ENCODE results near the gene NR1H2. TPM values are rescaled to one million over a fixed set of nuclear protein-coding genes. Genes with fewer than 3 reads are reported as not detected.
A peak's percentile ranks its signal among the peaks of the same experiment; 100 is the strongest.

NR1H2 gene
- total RNA-seq, 1 donor from 2014 or later: 56.8 TPM

DNA sequence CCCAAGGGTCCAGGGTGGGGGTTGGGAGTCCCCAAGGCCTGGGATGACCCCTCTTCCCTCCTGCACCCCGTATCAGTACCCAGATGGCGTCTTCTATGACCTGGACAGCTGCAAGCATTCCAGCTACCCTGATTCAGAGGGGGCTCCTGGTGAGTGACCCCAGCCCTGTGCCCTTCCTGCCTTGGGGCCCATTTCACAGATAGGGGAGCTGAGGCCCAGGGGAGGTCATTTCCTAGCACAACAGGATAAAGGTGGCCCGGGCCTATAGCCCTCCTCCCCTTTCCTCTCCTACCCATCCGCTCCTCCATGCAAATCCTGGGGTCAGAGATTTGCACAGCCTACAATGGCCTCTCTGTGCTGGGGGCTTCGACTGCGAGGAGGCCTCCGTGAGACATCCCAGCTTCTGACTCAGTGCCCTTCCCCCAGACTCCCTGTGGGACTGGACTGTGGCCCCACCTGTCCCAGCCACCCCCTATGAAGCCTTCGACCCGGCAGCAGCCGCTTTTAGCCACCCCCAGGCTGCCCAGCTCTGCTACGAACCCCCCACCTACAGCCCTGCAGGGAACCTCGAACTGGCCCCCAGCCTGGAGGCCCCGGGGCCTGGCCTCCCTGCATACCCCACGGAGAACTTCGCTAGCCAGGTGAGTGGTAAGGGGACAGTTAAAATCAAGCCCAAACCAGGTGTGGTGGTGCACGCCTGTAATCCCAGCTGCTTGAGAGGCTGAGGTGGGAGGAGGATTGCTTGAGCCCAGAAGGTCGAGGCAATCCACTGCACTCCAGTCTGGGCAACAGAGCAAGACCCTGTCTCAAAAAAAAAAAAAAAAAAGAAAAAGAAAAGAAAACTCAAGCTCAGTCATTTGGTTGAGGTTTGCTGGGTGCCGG is 46.4 kb downstream of the NR1H2 start:
- no peak for DNase-seq (ENCODE audit: low read depth, low spot score)

DNA sequence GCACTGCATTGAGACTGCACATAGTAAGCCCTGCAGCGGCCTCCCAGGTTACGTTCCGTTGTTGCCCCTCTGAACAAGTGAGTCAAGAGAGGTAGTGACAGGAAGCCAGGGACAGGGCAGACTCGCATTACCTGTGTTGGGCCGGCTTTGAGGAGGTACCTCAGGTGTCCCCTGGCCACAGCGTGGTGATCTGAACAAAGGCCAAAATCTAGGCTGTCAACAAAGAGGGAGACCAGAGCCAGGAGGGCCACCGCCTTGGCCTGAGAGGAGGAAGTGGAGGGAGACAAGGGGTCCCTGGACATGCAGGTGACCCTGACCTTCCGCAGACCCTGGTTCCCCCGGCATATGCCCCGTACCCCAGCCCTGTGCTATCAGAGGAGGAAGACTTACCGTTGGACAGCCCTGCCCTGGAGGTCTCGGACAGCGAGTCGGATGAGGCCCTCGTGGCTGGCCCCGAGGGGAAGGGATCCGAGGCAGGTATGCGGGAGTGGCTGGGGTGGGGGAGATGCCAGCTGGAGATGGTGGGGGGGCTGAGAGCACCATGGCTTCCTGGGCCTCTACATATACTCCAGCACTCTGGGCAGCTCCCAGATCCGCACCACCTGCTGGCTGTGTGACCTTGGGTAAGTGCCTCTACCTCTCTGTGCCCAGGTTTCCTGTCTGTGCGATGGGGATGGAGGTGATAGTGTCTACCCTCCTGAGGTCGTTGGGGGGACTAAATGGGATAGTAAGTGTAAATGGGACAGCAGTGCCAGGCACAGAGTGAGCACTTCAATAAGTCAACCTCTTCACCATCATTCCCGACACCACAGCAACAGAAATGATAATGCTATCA is 47.2 kb downstream of the NR1H2 start:
- DNase-seq (ENCODE audit: low read depth, low spot score): no peak

DNA sequence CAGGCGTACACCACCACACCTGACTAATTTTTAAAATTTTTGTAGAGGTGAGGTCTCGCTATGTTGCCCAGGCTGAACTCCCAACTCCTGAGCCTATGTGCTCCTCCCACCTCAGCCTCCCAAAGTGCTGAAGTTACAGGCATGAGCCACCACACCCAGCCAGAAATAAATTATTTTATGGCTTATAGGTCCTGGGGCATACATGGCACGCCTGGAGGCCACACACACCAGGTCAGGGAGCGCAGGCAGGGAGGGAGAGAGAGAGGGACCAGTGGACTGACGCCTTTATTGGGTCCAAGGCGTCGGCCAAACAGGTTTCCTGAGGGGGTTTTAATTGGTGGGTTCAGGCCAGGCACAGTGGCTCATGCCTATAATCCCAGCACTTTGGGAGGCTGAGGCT is 49.3 kb downstream of the NR1H2 start:
- no peak for DNase-seq (ENCODE audit: low read depth, low spot score)

- DNase-seq (ENCODE audit: low read depth, low spot score): no peak
These were observed 51.2 kb downstream of the NR1H2 start for GRCh38 chr19:50427318-50427925.

DNA sequence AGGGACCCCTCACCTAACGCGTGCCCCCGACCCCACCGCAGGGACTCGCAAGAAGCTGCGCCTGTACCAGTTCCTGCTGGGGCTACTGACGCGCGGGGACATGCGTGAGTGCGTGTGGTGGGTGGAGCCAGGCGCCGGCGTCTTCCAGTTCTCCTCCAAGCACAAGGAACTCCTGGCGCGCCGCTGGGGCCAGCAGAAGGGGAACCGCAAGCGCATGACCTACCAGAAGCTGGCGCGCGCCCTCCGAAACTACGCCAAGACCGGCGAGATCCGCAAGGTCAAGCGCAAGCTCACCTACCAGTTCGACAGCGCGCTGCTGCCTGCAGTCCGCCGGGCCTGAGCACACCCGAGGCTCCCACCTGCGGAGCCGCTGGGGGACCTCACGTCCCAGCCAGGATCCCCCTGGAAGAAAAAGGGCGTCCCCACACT is 51.8 kb downstream of the NR1H2 start:
- DNase-seq (ENCODE audit: low read depth, low spot score): peak; percentile 13

DNA sequence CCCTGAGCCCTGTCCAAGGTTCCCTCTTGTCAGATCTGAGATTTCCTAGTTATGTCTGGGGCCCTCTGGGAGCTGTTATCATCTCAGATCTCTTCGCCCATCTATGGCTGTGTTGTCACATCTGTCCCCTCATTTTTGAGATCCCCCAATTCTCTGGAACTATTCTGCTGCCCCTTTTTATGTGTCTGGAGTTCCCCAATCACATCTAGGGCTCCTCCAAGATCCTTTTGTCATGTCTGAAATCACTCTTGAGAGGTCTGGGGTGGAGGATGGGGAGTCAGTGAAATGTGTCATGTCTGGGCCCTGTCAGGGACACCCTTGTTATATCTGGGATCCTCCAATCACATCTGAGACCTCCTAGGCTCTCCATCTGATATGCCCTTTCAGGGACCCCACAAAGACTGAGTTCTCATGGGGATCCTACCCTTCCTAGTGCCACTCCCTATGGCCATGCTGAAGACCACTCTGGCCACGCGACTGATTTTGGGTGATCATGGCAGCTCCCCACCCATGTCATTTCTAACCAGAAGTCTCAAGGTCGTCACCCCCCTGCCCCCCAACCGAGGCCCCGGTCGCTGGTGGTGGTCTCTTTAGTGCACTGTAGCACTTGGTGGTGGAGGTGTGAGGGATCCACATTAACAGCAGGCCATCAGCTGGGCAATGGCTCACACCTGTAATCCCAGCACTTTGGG is 52.7 kb downstream of the NR1H2 start:
- no peak for DNase-seq (ENCODE audit: low read depth, low spot score)

- DNase-seq (ENCODE audit: low read depth, low spot score): no peak
These were observed 54.7 kb downstream of the NR1H2 start for GRCh38 chr19:50430888-50431342.

DNA sequence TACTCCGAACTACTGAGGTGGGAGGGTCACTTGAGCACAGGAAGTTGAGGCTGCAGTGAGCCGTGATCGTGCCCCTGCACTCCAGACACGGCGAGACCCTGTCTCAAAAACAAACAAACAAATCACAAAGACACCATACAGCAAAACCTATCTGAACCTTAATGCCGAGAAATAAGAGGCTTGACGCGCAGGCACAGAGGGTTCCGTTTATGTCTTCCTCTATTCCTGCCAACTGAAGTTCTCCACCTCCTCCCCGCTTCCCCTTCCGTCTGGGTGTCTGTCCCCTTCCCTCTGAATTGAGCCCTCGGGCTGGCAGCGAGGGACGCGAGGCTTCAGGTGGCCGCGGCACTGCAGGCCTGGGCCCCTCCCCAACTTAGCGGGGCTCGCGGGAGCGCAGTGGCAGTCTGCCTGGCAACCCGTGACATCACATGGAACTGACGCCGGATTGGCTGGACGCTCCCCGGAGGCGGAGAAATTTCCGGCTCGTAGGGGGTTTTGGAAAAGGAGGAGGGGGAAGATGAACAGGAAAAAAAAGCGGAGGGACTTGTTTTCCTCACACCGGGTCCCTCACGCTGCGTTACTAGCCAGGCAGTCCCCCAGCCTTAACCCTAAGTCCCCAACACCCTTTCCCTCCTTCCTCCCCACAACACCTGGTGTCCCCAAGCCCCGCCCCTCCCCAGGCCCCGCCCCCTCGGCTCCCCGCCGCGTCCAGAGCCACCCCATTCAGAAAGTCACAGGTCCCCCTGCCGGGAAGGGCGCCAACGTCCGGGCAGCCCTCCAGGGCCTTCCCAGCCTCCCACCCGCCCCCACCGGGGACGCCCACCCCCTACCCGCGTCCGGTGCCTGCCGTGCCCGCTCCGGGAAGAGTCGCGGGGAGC is 55.3 kb downstream of the NR1H2 start:
- peak; percentile 19 for DNase-seq (ENCODE audit: low read depth, low spot score)

DNA sequence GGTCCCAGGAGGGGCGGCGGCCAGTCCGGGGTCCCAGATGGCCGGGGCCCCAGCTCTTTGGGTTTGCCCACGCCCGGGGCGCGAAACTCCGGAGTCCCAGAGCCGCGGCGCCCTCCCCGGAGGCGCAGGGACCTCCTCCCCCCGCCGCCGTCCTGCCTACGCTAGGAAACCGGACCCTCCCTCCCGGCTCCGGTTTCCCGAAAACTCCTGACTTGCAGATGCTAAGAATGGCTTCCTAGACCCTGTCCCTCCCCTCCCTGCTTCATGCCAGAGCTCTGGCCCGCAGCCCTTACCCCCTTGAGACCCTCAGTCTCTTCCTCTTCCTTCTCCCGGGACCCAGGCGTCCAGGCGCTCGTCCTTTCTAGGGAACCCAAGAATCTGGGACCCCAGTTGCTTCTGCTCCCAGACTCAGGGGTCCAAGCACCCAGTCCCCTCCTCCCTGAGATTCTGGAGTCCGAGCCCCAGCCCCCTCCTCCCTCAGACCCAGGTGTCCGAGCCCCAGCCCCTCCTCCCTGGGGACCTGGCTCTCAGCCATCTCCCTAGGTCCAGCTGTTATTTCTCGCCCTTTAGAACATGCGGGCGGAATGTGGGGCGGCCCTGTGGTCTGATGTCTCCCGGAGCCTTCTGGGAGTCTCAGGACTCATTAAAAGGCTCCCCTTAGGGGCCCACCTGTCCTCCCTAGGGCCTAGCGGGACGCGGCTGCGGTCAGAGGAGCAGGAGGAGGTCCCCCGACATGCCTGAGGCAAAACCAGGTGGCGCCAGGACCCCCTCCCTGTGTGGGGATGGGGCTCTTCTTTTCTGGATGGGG is 56.2 kb downstream of the NR1H2 start, which contains the start of gene MYBPC2:
Gene MYBPC2 (plus strand): TSS at position 672 of the 808 bp plus-strand sequence. CDS start 62 bp downstream, at position 734.
- no peak for DNase-seq (ENCODE audit: low read depth, low spot score)

Other genes starting within 250 kb of the NR1H2 start
- not detected in 2 replicates for gene IZUMO2, start 213.2 kb upstream of the NR1H2 start, total RNA-seq
- gene MYH14, start 172.8 kb upstream of the NR1H2 start, total RNA-seq: 0.07 TPM in 1 of 2 replicates, not detected in the other
- under 0.01 and 0.11 TPM in 2 replicates for gene KCNC3, start 47.1 kb upstream of the NR1H2 start, total RNA-seq
- under 0.01 and 0.11 TPM in 2 replicates for gene NAPSA, start 10.8 kb upstream of the NR1H2 start, total RNA-seq
- gene POLD1, start 7.9 kb downstream of the NR1H2 start, total RNA-seq: 82.0 and 88.6 TPM in 2 replicates
- gene SPIB, start 42.5 kb downstream of the NR1H2 start, total RNA-seq: 0.04 TPM in 1 of 2 replicates, not detected in the other
- not detected in 2 replicates for gene MYBPC2, start 56.4 kb downstream of the NR1H2 start, total RNA-seq
- 63.2 and 74.2 TPM in 2 replicates for gene EMC10, start 100.0 kb downstream of the NR1H2 start, total RNA-seq
- gene GARIN5A, start 100.4 kb downstream of the NR1H2 start, total RNA-seq: not detected in 2 replicates
- 18.3 and 22.0 TPM in 2 replicates for gene JOSD2, start 134.7 kb downstream of the NR1H2 start, total RNA-seq
- gene ASPDH, start 137.5 kb downstream of the NR1H2 start, total RNA-seq: not detected in 2 replicates
- gene LRRC4B, start 192.0 kb downstream of the NR1H2 start, total RNA-seq: 0.07 TPM in 1 of 2 replicates, not detected in the other